Gastrocnemius medialis (tissue), 4 donors: ENCODE data around the gene SEC23B.

Experiments
- POLR2A ChIP-seq, 2 donors: fragments of 450-650 bp; IDR thresholded peaks; one replicate each; pipeline ENCODE4 v1.6.1; 2017; ENCODE audit warnings: antibody characterized with exemption in 2 of 2, mild to moderate bottlenecking in 2 of 2, moderate library complexity in 2 of 2
- TF ChIP-seq, protein P1 (sequence below), 5 experiments: fragments of 450-650 bp in 3 of 5; fragments of 200-600 bp in 2 of 5; sonication (generic) in 2 of 5; IDR thresholded peaks in 4 of 5; conservative IDR thresholded peaks in 1 of 5; 1 replicate in 4 of 5; 2 replicates in 1 of 5; pipeline ENCODE4 v1.5.1; 2016 to 2019; ENCODE audit warnings: antibody characterized with exemption in 5 of 5, mild to moderate bottlenecking in 3 of 5, moderate library complexity in 3 of 5

- TF ChIP-seq, protein P1, sequence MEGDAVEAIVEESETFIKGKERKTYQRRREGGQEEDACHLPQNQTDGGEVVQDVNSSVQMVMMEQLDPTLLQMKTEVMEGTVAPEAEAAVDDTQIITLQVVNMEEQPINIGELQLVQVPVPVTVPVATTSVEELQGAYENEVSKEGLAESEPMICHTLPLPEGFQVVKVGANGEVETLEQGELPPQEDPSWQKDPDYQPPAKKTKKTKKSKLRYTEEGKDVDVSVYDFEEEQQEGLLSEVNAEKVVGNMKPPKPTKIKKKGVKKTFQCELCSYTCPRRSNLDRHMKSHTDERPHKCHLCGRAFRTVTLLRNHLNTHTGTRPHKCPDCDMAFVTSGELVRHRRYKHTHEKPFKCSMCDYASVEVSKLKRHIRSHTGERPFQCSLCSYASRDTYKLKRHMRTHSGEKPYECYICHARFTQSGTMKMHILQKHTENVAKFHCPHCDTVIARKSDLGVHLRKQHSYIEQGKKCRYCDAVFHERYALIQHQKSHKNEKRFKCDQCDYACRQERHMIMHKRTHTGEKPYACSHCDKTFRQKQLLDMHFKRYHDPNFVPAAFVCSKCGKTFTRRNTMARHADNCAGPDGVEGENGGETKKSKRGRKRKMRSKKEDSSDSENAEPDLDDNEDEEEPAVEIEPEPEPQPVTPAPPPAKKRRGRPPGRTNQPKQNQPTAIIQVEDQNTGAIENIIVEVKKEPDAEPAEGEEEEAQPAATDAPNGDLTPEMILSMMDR (IDR thresholded peaks at IDR 0.05 in 4 of 5, conservative IDR thresholded peaks at IDR 0.05 in 1 of 5), result no peak
- TF ChIP-seq POLR2A (IDR thresholded peaks at IDR 0.05), result no peak
Measured at GRCh38 chr20:18577942-18578341, 70.2 kb downstream of the SEC23B start.
